Fibroblast of lung (primary cell): ENCODE results near the gene FCMR. TPM values are rescaled to one million over a fixed set of nuclear protein-coding genes. Genes with fewer than 3 reads are reported as not detected.

Source experiments
- DNase-seq, 2 donors: peaks; one replicate each; pipeline versions ENCODE4 v3.0.0 to v3.0.0-alpha.2; 2010; ENCODE audit warnings: low read depth in 2 of 2
- H2AFZ ChIP-seq: 2 replicates; pipeline ENCODE4 v1.5.1; 2012; ENCODE audit warnings: low read length, control low read depth, inconsistent platforms
- H3K27ac ChIP-seq: 2 replicates; pipeline ENCODE4 v1.5.1; 2011; ENCODE audit warnings: low read length, control low read depth; ENCODE audit not compliant: insufficient read depth
- H3K27me3 ChIP-seq: 2 replicates; pipeline ENCODE4 v1.5.1; 2011; ENCODE audit warnings: mild to moderate bottlenecking, low read length; ENCODE audit not compliant: control insufficient read depth, insufficient read depth
- H3K36me3 ChIP-seq: 2 replicates; pipeline ENCODE4 v1.5.1; 2011; ENCODE audit warnings: low read length; ENCODE audit not compliant: control insufficient read depth, insufficient read depth
- H3K4me1 ChIP-seq: 2 replicates; pipeline ENCODE4 v1.5.1; 2011; ENCODE audit warnings: low read length; ENCODE audit not compliant: control insufficient read depth, insufficient read depth; ENCODE audit errors: extremely low read depth
- H3K4me2 ChIP-seq: 2 replicates; pipeline ENCODE4 v1.5.1; 2011; ENCODE audit warnings: low read length, control low read depth; ENCODE audit not compliant: insufficient read depth; ENCODE audit errors: extremely low read depth
- H3K4me3 ChIP-seq, 4 experiments: fragments of 200-600 bp in 1 of 4; sonication (generic) in 1 of 4; replicated peaks in 1 of 4; 2 replicates each; pipeline ENCODE4 v1.5.1; 2011 to 2016; ENCODE audit warnings: low read length in 4 of 4, low read depth in 3 of 4, mild to moderate bottlenecking in 3 of 4, control low read depth in 2 of 4, inconsistent platforms in 1 of 4, mixed read lengths in 1 of 4; ENCODE audit not compliant: insufficient read depth in 1 of 4; ENCODE audit errors: control extremely low read depth in 1 of 4
- H3K79me2 ChIP-seq: 2 replicates; pipeline ENCODE4 v1.5.1; 2012; ENCODE audit warnings: mild to moderate bottlenecking, low read length, inconsistent platforms; ENCODE audit not compliant: control insufficient read depth, insufficient read depth
- H3K9ac ChIP-seq: 2 replicates; pipeline ENCODE4 v1.5.1; 2011; ENCODE audit warnings: mild to moderate bottlenecking, low read length, control low read depth; ENCODE audit not compliant: insufficient read depth
- H3K9me3 ChIP-seq: 2 replicates; pipeline ENCODE4 v1.5.1; 2012; ENCODE audit warnings: low read depth, low read length; ENCODE audit not compliant: control insufficient read depth, insufficient read depth
- H4K20me1 ChIP-seq: 2 replicates; pipeline ENCODE4 v1.5.1; 2011; ENCODE audit warnings: low read length; ENCODE audit not compliant: control insufficient read depth, insufficient read depth; ENCODE audit errors: extremely low read depth
- CTCF ChIP-seq, 2 donors: IDR thresholded peaks in 1 of 2; conservative IDR thresholded peaks in 1 of 2; 1 replicate in 1 of 2; 2 replicates in 1 of 2; pipeline ENCODE4 v1.5.1; 2011 to 2012; ENCODE audit warnings: low read length in 2 of 2, control low read depth in 1 of 2, inconsistent platforms in 1 of 2, low read depth in 1 of 2, mild to moderate bottlenecking in 1 of 2
- EZH2 ChIP-seq: IDR thresholded peaks from 2 replicates; pipeline ENCODE4 v1.5.1; 2012; ENCODE audit warnings: low read length, control low read depth, mild to moderate bottlenecking; ENCODE audit errors: missing control alignments
- polyA plus RNA-seq, 2 donors: library from polyadenylated mRNA; depleted of rRNA in 1 of 2; stranded (reverse) in 1 of 2; unstranded in 1 of 2; fragments of >200 nt; gene quantifications; 2 replicates each; pipeline ENCODE4 v1.2.1, GENCODE V29; 2011 to 2012; ENCODE audit warnings: missing spikeins in 1 of 2
- total RNA-seq: library from RNA; depleted of rRNA; stranded (reverse); fragments of >200 nt; gene quantifications from 2 replicates; pipeline ENCODE4 v1.2.1, GENCODE V29; 2014

Gene FCMR
- total and polyA plus RNA-seq, 2 donors (not counting 1 experiment from before 2014, with no cell fraction given): 0.33 to 4.3 TPM

GRCh38 chr1:206939131-206939530, 17.4 kb upstream of the FCMR start:
- TF ChIP-seq CTCF (conservative IDR thresholded peaks at IDR 0.05 in 1 of 2, IDR thresholded peaks at IDR 0.05 in 1 of 2; ENCODE audit: low read depth in 1 of 2, low read length in 2 of 2): no peak
- no peak for TF ChIP-seq EZH2
- Histone ChIP-seq H3K36me3 (no peaks in the 10 kb centered on the region), H3K9ac (no peak overlapping the region), H3K4me3 (no peak overlapping the region), H3K27me3 (peaks cover 25% of the 10 kb centered on the region), H3K4me2 (no peak overlapping the region), H3K27ac (no peak overlapping the region), H3K9me3 (no peaks in the 10 kb centered on the region), H3K4me1 (no peaks in the 10 kb centered on the region), H4K20me1 (no peaks in the 10 kb centered on the region), H2AFZ (no peak overlapping the region), H3K79me2 (no peaks in the 10 kb centered on the region)
- no peak for DNase-seq

DNA sequence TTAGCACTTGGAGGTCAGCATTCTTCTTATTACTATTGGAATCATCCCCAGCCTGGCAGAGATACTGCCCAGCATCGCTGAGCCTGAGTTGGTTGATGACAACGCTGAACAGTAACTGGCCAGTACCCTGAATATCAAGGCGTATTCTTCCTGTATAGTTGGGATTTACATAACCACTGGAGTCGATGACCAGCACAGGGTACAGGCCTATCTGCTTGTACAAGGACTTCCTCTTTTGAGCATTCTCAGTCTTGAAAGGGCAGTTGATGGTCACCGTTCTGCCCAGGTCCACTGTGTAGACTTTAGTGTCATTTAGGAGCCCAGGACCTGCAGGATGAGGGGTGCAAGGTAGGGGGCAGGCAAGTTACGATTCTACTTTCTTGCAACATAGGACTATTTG, 15.7 kb upstream of the FCMR start:
- Histone ChIP-seq H3K4me1 (no peaks in the 10 kb centered on the region), H3K27me3 (peaks cover 21% of the 10 kb centered on the region), H3K9ac (no peak overlapping the region), H3K4me2 (no peak overlapping the region), H4K20me1 (no peaks in the 10 kb centered on the region), H3K4me3 (no peak overlapping the region), H3K36me3 (no peaks in the 10 kb centered on the region), H3K9me3 (no peaks in the 10 kb centered on the region), H3K27ac (no peak overlapping the region), H3K79me2 (no peaks in the 10 kb centered on the region), H2AFZ (no peak overlapping the region)
- DNase-seq: no peak
- TF ChIP-seq CTCF (conservative IDR thresholded peaks at IDR 0.05 in 1 of 2, IDR thresholded peaks at IDR 0.05 in 1 of 2; ENCODE audit: low read depth in 1 of 2, low read length in 2 of 2) (no peak), EZH2 (no peak)

- H3K9ac ChIP-seq: no peak overlapping the region
- no peaks in the 10 kb centered on the region for H4K20me1 ChIP-seq
- TF ChIP-seq EZH2 (no peak), CTCF (conservative IDR thresholded peaks at IDR 0.05 in 1 of 2, IDR thresholded peaks at IDR 0.05 in 1 of 2; ENCODE audit: low read depth in 1 of 2, low read length in 2 of 2) (peak; percentile 29 to 45)
- no peak overlapping the region for H3K4me3 ChIP-seq
- no peak overlapping the region for H3K27ac ChIP-seq
- H3K36me3 ChIP-seq: no peaks in the 10 kb centered on the region
- no peak overlapping the region for H3K4me2 ChIP-seq
- peaks cover 8% of the 10 kb centered on the region for H3K27me3 ChIP-seq
- no peak overlapping the region for H2AFZ ChIP-seq
- no peaks in the 10 kb centered on the region for H3K4me1 ChIP-seq
- H3K9me3 ChIP-seq: no peaks in the 10 kb centered on the region
- DNase-seq: no peak
- H3K79me2 ChIP-seq: no peaks in the 10 kb centered on the region
Measured at GRCh38 chr1:206935491-206936067, 13.8 kb upstream of the FCMR start.
